Spleen (tissue), 7 donors: ENCODE data around the gene HIGD2A.

Source experiments
- POLR2A ChIP-seq, 3 donors: fragments of 450-650 bp; IDR thresholded peaks; one replicate each; pipeline ENCODE4 v1.5.1; 2017; ENCODE audit warnings: antibody characterized with exemption in 3 of 3, mild to moderate bottlenecking in 1 of 3
- POLR2AphosphoS5 ChIP-seq, 3 donors: sonication (generic); formaldehyde crosslinking; IDR thresholded peaks; one replicate each; pipeline ENCODE4 v1.5.1; 2017; ENCODE audit warnings: antibody characterized with exemption in 3 of 3
- TF ChIP-seq, protein P1 (sequence below), 11 experiments: fragments of 200-600 bp in 7 of 11; fragments of 450-650 bp in 4 of 11; sonication (generic) in 4 of 11; IDR thresholded peaks in 8 of 11; conservative IDR thresholded peaks in 3 of 11; 1 replicate in 7 of 11; 2 replicates in 4 of 11; pipeline versions ENCODE4 v1.4.0 to v1.8.0; 2016 to 2021; ENCODE audit warnings: antibody characterized with exemption in 11 of 11, inconsistent platforms in 4 of 11, mild to moderate bottlenecking in 1 of 11
- donor health status: DM: no; HTN: no; CAD: no; lungs with moderate emphysema.
- donor health status: DM: no; HTN: no; CAD: no.
- donor health status: DM: no; HTN: no; CAD: no.

DNA sequence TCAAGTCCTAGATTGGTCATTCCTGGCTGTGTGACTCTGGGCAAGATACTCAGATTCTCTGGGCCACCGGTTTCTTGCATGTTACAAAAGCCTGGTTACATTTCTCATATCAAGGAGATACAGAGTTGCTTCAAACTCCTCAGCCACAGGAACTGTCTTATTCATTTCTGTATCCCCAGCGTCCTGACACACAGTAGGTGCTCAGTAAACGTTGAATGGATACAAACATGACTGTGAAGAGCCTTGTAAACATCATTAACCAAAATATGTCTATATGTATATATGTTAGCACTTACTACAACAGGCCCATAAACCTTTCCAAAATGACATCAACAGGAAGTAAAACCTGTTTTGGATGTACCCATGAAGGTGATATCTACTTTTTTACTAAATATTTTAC lies 26.2 kb downstream of the HIGD2A start:
- TF ChIP-seq POLR2A (IDR thresholded peaks at IDR 0.05) (no peak), POLR2AphosphoS5 (IDR thresholded peaks at IDR 0.05) (no peak)
- TF ChIP-seq, protein P1, sequence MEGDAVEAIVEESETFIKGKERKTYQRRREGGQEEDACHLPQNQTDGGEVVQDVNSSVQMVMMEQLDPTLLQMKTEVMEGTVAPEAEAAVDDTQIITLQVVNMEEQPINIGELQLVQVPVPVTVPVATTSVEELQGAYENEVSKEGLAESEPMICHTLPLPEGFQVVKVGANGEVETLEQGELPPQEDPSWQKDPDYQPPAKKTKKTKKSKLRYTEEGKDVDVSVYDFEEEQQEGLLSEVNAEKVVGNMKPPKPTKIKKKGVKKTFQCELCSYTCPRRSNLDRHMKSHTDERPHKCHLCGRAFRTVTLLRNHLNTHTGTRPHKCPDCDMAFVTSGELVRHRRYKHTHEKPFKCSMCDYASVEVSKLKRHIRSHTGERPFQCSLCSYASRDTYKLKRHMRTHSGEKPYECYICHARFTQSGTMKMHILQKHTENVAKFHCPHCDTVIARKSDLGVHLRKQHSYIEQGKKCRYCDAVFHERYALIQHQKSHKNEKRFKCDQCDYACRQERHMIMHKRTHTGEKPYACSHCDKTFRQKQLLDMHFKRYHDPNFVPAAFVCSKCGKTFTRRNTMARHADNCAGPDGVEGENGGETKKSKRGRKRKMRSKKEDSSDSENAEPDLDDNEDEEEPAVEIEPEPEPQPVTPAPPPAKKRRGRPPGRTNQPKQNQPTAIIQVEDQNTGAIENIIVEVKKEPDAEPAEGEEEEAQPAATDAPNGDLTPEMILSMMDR (IDR thresholded peaks at IDR 0.05 in 8 of 11, conservative IDR thresholded peaks at IDR 0.05 in 3 of 11), result no peak
